ENCODE results near the gene EYS. TPM values are rescaled to one million over a fixed set of nuclear protein-coding genes. Genes with fewer than 3 reads are reported as not detected.

Gene EYS
- total and polyA plus RNA-seq, 9 of the 15 experiments (the other 6 are each of a cell fraction or from before 2014, with no cell fraction given) = 0.03 to 0.36 (median 0.10) TPM; not detected in 2

- H3K4me2 ChIP-seq (ENCODE audit: insufficient read depth, low read length) = no peak overlapping the region
- TF ChIP-seq FOSL1 (tag; conservative IDR thresholded peaks at IDR 0.05) (peak; percentile 40; the same call in 1 of the 2 replicates), EP300 (IDR thresholded peaks at IDR 0.05; ENCODE audit: low read length) (no peak)
Observed at GRCh38 chr6:64520050-64520449, 1187.0 kb downstream of the EYS start.

GRCh38 chr6:64516393-64516792 is 1190.6 kb downstream of the EYS start:
- WGBS (ENCODE audit: insufficient coverage, low coverage, missing lambda C conversion rate) = 7% methylated on average over 1 of the region's 1 CpG
- H4K20me1 ChIP-seq (replicated peaks; ENCODE audit: control insufficient read depth, insufficient read depth, low read length) = no peaks in the 10 kb centered on the region
- intact Hi-C loops (cut with micrococcal nuclease) = no loop called here
- TF ChIP-seq ZFP1 (CRISPR knock-in tag; IDR thresholded peaks at IDR 0.05) (no peak), HLTF (IDR thresholded peaks at IDR 0.05) (no peak), PRDM10 (IDR thresholded peaks at IDR 0.05; ENCODE audit: partially characterized antibody) (no peak), CREB3 (tag; conservative IDR thresholded peaks at IDR 0.05; ENCODE audit: low read depth) (no peak), ZNF23 (CRISPR knock-in tag; IDR thresholded peaks at IDR 0.05) (no peak), MLLT1 (IDR thresholded peaks at IDR 0.05) (no peak), ZNF217 (CRISPR knock-in tag; IDR thresholded peaks at IDR 0.05) (no peak), SMAD4 (CRISPR knock-in tag; conservative IDR thresholded peaks at IDR 0.05) (no peak)

More at GRCh38 chr6:64520050-64520449, 1187.0 kb downstream of the EYS start:
- CTCF ChIA-PET (ENCODE audit: low intra/inter-chr PET ratio) = no interaction called here
- POLR2A ChIA-PET = no interaction called here
- DNase-seq (ENCODE audit: extremely low read depth in 1 of 4, low spot score in 3 of 4) (no peak), FAIRE-seq (no peak), ATAC-seq (no peak)
- intact Hi-C loops (cut with micrococcal nuclease) (no loop called here), in situ Hi-C loops (cut with MboI) (no loop called here)
- Histone ChIP-seq H3K4me1 (replicated peaks in 1 of 2; ENCODE audit: control insufficient read depth in 2 of 2, insufficient read depth in 2 of 2, low read length in 2 of 2) (no peaks in the 10 kb centered on the region), H2AFZ (ENCODE audit: low read depth, low read length) (no peak overlapping the region), H3K36me3 (ENCODE audit: control insufficient read depth, insufficient read depth, low read length) (no peaks in the 10 kb centered on the region), H3K27me3 (ENCODE audit: control insufficient read depth in 2 of 2, insufficient read depth in 2 of 2, low read length in 2 of 2) (no peaks in the 10 kb centered on the region), H3K4me3 (no peak overlapping the region), H4K20me1 (replicated peaks; ENCODE audit: control insufficient read depth, insufficient read depth, low read length) (no peaks in the 10 kb centered on the region), H3K79me2 (ENCODE audit: control insufficient read depth, insufficient read depth, low read length) (no peaks in the 10 kb centered on the region), H3K9me1 (ENCODE audit: control insufficient read depth, insufficient read depth, low read length) (no peaks in the 10 kb centered on the region), H3K27ac (ENCODE audit: extremely low read depth, low read depth, low read length) (no peak overlapping the region), H3K9ac (ENCODE audit: insufficient read depth in 1 of 2, low read depth in 2 of 2, low read length in 2 of 2) (no peak overlapping the region), H3K9me3 (replicated peaks; ENCODE audit: control insufficient read depth, insufficient read depth, low read depth, low read length) (no peaks in the 10 kb centered on the region)
- BruUV-seq (replicated peaks) = no TSS peak

More at GRCh38 chr6:64516393-64516792, 1190.6 kb downstream of the EYS start:
- no TSS peak for BruUV-seq (replicated peaks)
- Histone ChIP-seq H3K9me1 (ENCODE audit: control insufficient read depth, insufficient read depth, low read length) (no peaks in the 10 kb centered on the region), H2AFZ (ENCODE audit: low read depth, low read length) (no peak overlapping the region), H3K79me2 (ENCODE audit: control insufficient read depth, insufficient read depth, low read length) (no peaks in the 10 kb centered on the region), H3K36me3 (ENCODE audit: control insufficient read depth, insufficient read depth, low read length) (no peaks in the 10 kb centered on the region), H3K9me3 (replicated peaks; ENCODE audit: control insufficient read depth, insufficient read depth, low read depth, low read length) (no peaks in the 10 kb centered on the region), H3K4me2 (ENCODE audit: insufficient read depth, low read length) (no peak overlapping the region), H3K27me3 (ENCODE audit: control insufficient read depth in 2 of 2, insufficient read depth in 2 of 2, low read length in 2 of 2) (no peaks in the 10 kb centered on the region), H3K27ac (ENCODE audit: extremely low read depth, low read depth, low read length) (no peak overlapping the region), H3K9ac (ENCODE audit: insufficient read depth in 1 of 2, low read depth in 2 of 2, low read length in 2 of 2) (no peak overlapping the region), H3K4me3 (no peak overlapping the region), H3K4me1 (replicated peaks in 1 of 2; ENCODE audit: control insufficient read depth in 2 of 2, insufficient read depth in 2 of 2, low read length in 2 of 2) (no peaks in the 10 kb centered on the region)
- ATAC-seq = no peak
- no peak for FAIRE-seq
- CTCF ChIA-PET (ENCODE audit: low intra/inter-chr PET ratio) = no interaction called here
- in situ Hi-C loops (cut with MboI) = no loop called here
- DNase-seq (ENCODE audit: extremely low read depth in 1 of 4, low spot score in 3 of 4) = no peak
- POLR2A ChIA-PET = no interaction called here
